Kidney (tissue), 14 donors: ENCODE data around the gene NAXD. TPM values are rescaled to one million over a fixed set of nuclear protein-coding genes. Genes with fewer than 3 reads are reported as not detected.

Experiments used
- DNase-seq, 5 donors: peaks; one replicate each; pipeline ENCODE4 v3.0.0-alpha.2; 2013 to 2020
- FAIRE-seq: peaks from 2 replicates; lab custom pipeline; 2012; peaks lifted over from hg19 to GRCh38; lab: Jason Lieb, UNC
- H3K27ac ChIP-seq, 2 donors: one replicate each; pipeline ENCODE4 v1.7.0; 2013; ENCODE audit warnings: low read depth in 2 of 2, low read length in 2 of 2, inconsistent platforms in 1 of 2
- H3K27me3 ChIP-seq: one replicate; pipeline ENCODE4 v1.7.1; 2013; ENCODE audit warnings: low read length, inconsistent platforms; ENCODE audit not compliant: control insufficient read depth, insufficient read depth
- H3K36me3 ChIP-seq, 3 donors: one replicate each; pipeline versions ENCODE4 v1.7.0 to v1.7.1; 2013; ENCODE audit warnings: low read length in 3 of 3, control low read depth in 1 of 3, inconsistent platforms in 1 of 3; ENCODE audit not compliant: insufficient read depth in 3 of 3, control insufficient read depth in 2 of 3
- H3K4me1 ChIP-seq, 3 donors: one replicate each; pipeline versions ENCODE4 v1.7.0 to v1.7.1; 2013; ENCODE audit warnings: low read length in 3 of 3, inconsistent platforms in 1 of 3, low read depth in 1 of 3; ENCODE audit not compliant: control insufficient read depth in 2 of 3, insufficient read depth in 2 of 3
- H3K4me3 ChIP-seq, 3 donors: one replicate each; pipeline versions ENCODE4 v1.7.0 to v1.8.1; 2013; ENCODE audit warnings: low read length in 3 of 3, control low read depth in 1 of 3, inconsistent platforms in 1 of 3
- H3K9ac ChIP-seq, 3 donors: one replicate each; pipeline versions ENCODE4 v1.7.0 to v1.7.1; 2013; ENCODE audit warnings: low read length in 3 of 3, control low read depth in 1 of 3, inconsistent platforms in 1 of 3
- H3K9me3 ChIP-seq, 3 donors: one replicate each; pipeline versions ENCODE4 v1.7.0 to v1.7.1; 2013; ENCODE audit warnings: low read length in 3 of 3, control low read depth in 1 of 3, inconsistent platforms in 1 of 3; ENCODE audit not compliant: control insufficient read depth in 2 of 3, insufficient read depth in 1 of 3
- CTCF ChIP-seq: IDR thresholded peaks from 3 replicates; pipeline ENCODE4 v1.5.1; 2012; ENCODE audit warnings: mild to moderate bottlenecking, moderate library complexity, borderline replicate concordance; ENCODE audit not compliant: insufficient read depth; ENCODE audit errors: extremely low read depth
- intact Hi-C: fragments of 100-400 bp; cut with DNase I; formaldehyde crosslinking; loops from one replicate; pipeline ENCODE4 v1.11.1; 2022
- polyA plus RNA-seq: library from polyadenylated mRNA; stranded (reverse); fragments of 350-450 nt; fragmentation: Illumina TruSeq; extraction: RNeasy Lipid Tissue Mini Kit (QIAGEN cat#74804); gene quantifications from one replicate; pipeline ENCODE4 v1.2.3, GENCODE V29; 2014; ENCODE audit warnings: low read depth, low replicate concordance; ENCODE audit not compliant: insufficient read depth
- total RNA-seq: library from RNA; stranded (reverse); fragmentation: NEBNext Ultra II Directional; extraction: Animal tissue kit (Norgen Biotek cat#: 25700); gene quantifications from one replicate; pipeline ENCODE4 v1.2.1, GENCODE V29; 2021
- donor health status: control.
- donor health status: control.
- donor health status: control.
- donor health status: control.
- donor health status: control.
- donor health status: DM: yes; HTN: yes; CAD: no.
- donor health status: Normal renal cell carcinoma (clear cell type).

Gene NAXD
- total and polyA plus RNA-seq, 2 donors from 2014 or later: 37.9 to 52.7 TPM

GRCh38 chr13:110639935-110640334, 24.6 kb downstream of the NAXD start:
- H3K27me3 ChIP-seq: no peaks in the 10 kb centered on the region
- H3K36me3 ChIP-seq: peaks cover 15 to 67% (median 40%) of the 10 kb centered on the region in 3 donors
- DNase-seq (no peak), FAIRE-seq (no peak)
- H3K4me3 ChIP-seq: no peak overlapping the region
- intact Hi-C loops: no loop called here
- H3K9ac ChIP-seq: no peak overlapping the region
- H3K9me3 ChIP-seq: no peaks in the 10 kb centered on the region
- peaks cover 0 to 6% (median 0%) of the 10 kb centered on the region in 3 donors for H3K4me1 ChIP-seq
- H3K27ac ChIP-seq: no peak overlapping the region
- no peak for TF ChIP-seq CTCF

GRCh38 chr13:110640591-110641029, 25.3 kb downstream of the NAXD start:
- H3K36me3 ChIP-seq: peaks cover 12 to 61% (median 34%) of the 10 kb centered on the region in 3 donors
- no peak overlapping the region for H3K4me3 ChIP-seq
- H3K9me3 ChIP-seq: no peaks in the 10 kb centered on the region
- H3K27ac ChIP-seq: no peak overlapping the region
- no peaks in the 10 kb centered on the region for H3K27me3 ChIP-seq
- FAIRE-seq (no peak), DNase-seq (peak in 4 of 5 donors; percentile 69 to 82 (median 73))
- no peak for TF ChIP-seq CTCF
- H3K4me1 ChIP-seq: peaks cover 0 to 6% (median 0%) of the 10 kb centered on the region in 3 donors
- intact Hi-C loops: no loop called here
- no peak overlapping the region for H3K9ac ChIP-seq

- intact Hi-C loops: no loop called here
- Histone ChIP-seq H3K4me1 (peaks cover 0 to 6% (median 0%) of the 10 kb centered on the region in 3 donors), H3K4me3 (no peak overlapping the region), H3K9ac (no peak overlapping the region), H3K9me3 (no peaks in the 10 kb centered on the region), H3K27me3 (no peaks in the 10 kb centered on the region), H3K36me3 (peaks cover 9 to 53% (median 28%) of the 10 kb centered on the region in 3 donors), H3K27ac (no peak overlapping the region)
- FAIRE-seq: no peak
- DNase-seq: peak in 2 of 5 donors; percentile 26 to 61
- no peak for TF ChIP-seq CTCF
These were observed 26.0 kb downstream of the NAXD start for GRCh38 chr13:110641055-110642015.
